GM12801 (cell line): Measurements from ENCODE around the gene MAPKAP1.

Experiments used
- CTCF ChIP-seq: IDR thresholded peaks from one replicate; pipeline ENCODE4 v1.5.1; 2011; ENCODE audit warnings: control low read depth; ENCODE audit not compliant: insufficient read length; ENCODE audit errors: extremely low read depth

MAPKAP1 gene

GRCh38 chr9:125391704-125392103, 315.3 kb downstream of the MAPKAP1 start:
- no peak for TF ChIP-seq CTCF

- no peak for TF ChIP-seq CTCF
Measured at GRCh38 chr9:125388978-125389377, 318.0 kb downstream of the MAPKAP1 start.

- no peak for TF ChIP-seq CTCF
Measured at GRCh38 chr9:125387861-125388524, 319.0 kb downstream of the MAPKAP1 start.
